ENCODE results near the gene DNM1.
A peak's percentile ranks its signal among the peaks of the same experiment; 100 is the strongest.

The DNM1 gene

DNA sequence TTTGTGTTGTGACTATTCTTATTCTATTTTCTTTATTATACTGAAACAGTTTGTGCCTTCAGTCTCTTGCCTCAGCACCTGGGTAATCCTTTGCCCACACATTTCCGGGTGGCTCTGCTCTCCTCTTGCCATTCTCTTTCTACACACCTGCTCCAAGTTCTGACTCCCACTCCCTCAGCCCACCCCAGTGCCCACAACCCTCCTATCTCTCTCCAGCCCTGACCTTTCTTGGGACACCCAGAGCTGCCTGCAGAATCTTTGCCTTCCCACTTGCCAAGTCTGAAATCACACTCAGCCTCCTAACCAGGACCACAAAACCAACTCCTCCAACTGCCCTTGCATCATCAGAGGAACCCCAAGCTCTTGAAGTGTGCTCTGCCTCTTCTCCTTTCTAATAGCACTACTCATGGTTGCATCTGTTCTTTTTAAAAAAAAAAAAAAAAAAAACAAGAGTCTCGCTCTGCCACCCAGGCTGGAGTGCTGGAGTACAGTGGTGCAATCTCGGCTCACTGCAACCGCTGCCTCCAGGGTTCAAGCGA, 77.0 kb downstream of the DNM1 start:
- POLR2A ChIA-PET = no interaction called here
- CTCF ChIA-PET = interaction anchor here (0.7 kb wide), 1 partner anchor 25 kb away, joined by 3 read pairs; no protein-coding TSS in a partner anchor
- H3K4me1 ChIP-seq (ENCODE audit: control extremely low read depth in 1 of 4, control insufficient read depth in 4 of 4, insufficient read depth in 4 of 4, low read length in 3 of 4) = peaks cover 0 to 14% (median 11%) of the 10 kb centered on the region in 4 experiments
- WGBS (ENCODE audit: insufficient coverage) = 97% methylated on average over 3 of the region's 5 CpGs
- peak in 2 of 3 donors; percentile 23 to 42 for DNase-seq
- peaks cover 0 to under 1% (median 0%) of the 10 kb centered on the region in 4 experiments for H3K36me3 ChIP-seq (ENCODE audit: control insufficient read depth in 4 of 4, insufficient read depth in 4 of 4, low read length in 3 of 4)
- H3K4me3 ChIP-seq (ENCODE audit: control insufficient read depth in 1 of 7, extremely low read depth in 1 of 7, insufficient read depth in 4 of 7, low read depth in 2 of 7, low read length in 6 of 7) = no peak overlapping the region
- H3K27me3 ChIP-seq (replicated peaks in 2 of 5; ENCODE audit: control insufficient read depth in 4 of 5, insufficient read depth in 5 of 5, low read length in 4 of 5) = no peaks in the 10 kb centered on the region
- H3K9me3 ChIP-seq (ENCODE audit: control extremely low read depth in 1 of 5, control insufficient read depth in 4 of 5, insufficient read depth in 2 of 5, low read depth in 1 of 5, low read length in 4 of 5) = no peaks in the 10 kb centered on the region
- peak overlapping the region in 1 of 2 experiments; percentile 49 for H3K27ac ChIP-seq (ENCODE audit: insufficient read depth in 1 of 2, low read depth in 1 of 2, low read length in 2 of 2, poor library complexity in 1 of 2, severe bottlenecking in 2 of 2)

DNA sequence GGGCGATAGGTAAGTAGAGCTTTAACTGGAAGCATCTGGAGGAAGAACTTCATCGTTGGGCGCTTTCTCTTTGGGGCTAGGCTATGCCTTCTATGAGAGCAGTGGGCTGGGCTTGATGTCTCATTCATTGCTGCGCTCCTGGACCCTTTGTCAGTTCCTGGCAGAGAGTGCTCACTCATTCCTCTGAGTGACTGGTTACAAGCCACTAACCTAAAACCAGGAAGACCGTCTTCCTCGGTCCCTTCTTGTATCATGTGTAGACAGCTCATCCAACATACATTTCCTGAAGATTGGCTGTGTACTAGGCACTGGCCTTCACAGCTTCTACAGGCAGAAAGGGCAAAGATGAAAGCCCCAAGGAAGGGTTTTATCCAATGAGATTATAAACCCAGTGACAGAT, 79.3 kb downstream of the DNM1 start:
- Histone ChIP-seq H3K4me3 (ENCODE audit: control insufficient read depth in 1 of 7, extremely low read depth in 1 of 7, insufficient read depth in 4 of 7, low read depth in 2 of 7, low read length in 6 of 7) (no peak overlapping the region), H3K27ac (ENCODE audit: insufficient read depth in 1 of 2, low read depth in 1 of 2, low read length in 2 of 2, poor library complexity in 1 of 2, severe bottlenecking in 2 of 2) (no peak overlapping the region), H3K36me3 (ENCODE audit: control insufficient read depth in 4 of 4, insufficient read depth in 4 of 4, low read length in 3 of 4) (peaks cover 7 to 15% (median 10%) of the 10 kb centered on the region in 4 experiments), H3K4me1 (ENCODE audit: control extremely low read depth in 1 of 4, control insufficient read depth in 4 of 4, insufficient read depth in 4 of 4, low read length in 3 of 4) (peaks cover 0 to 4% (median 0%) of the 10 kb centered on the region in 4 experiments), H3K9me3 (ENCODE audit: control extremely low read depth in 1 of 5, control insufficient read depth in 4 of 5, insufficient read depth in 2 of 5, low read depth in 1 of 5, low read length in 4 of 5) (no peaks in the 10 kb centered on the region), H3K27me3 (replicated peaks in 2 of 5; ENCODE audit: control insufficient read depth in 4 of 5, insufficient read depth in 5 of 5, low read length in 4 of 5) (no peaks in the 10 kb centered on the region)
- POLR2A ChIA-PET = no interaction called here
- CTCF ChIA-PET = no interaction called here
- 88% methylated on average over 6 of the region's 6 CpGs for WGBS (ENCODE audit: insufficient coverage)
- DNase-seq = no peak

DNA sequence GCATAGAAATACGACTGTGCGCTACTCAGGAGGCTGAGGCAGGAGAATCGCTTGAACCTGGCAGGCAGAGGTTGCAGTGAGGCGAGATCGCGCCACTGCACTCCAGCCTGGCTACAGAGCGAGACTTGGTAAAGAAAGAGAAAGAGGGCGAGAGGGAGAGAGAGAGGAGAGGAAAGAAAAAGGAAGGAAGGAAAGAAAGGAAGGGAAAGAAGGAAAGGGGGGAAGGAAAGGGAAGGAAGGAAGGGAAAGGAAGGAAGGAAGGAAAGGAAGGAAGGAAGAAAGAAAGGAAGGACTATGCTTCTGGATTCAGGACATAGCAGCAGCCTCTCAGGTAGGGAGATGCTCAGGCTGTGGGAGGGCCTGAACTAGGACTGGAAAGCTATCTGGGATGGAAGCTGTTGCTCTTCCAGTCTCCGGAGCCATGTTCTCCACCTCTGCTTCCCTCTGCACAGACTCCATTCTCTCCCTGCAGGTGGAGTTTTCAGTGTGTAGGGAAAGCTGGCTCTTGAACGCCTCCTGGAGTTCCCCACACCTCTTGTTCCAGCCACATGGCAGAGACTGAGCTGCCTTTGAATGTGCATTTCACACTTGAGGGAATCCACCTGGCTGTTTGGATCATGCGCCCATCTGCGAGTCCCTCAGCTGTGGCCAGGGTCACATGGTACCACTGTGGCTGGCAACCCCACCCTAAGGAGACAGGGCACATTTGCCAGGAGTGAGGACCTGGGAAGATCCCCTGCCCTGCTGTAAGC, 82.0 kb downstream of the DNM1 start:
- Histone ChIP-seq H3K4me1 (ENCODE audit: control extremely low read depth in 1 of 4, control insufficient read depth in 4 of 4, insufficient read depth in 4 of 4, low read length in 3 of 4) (peaks cover 0 to under 1% (median 0%) of the 10 kb centered on the region in 4 experiments), H3K36me3 (ENCODE audit: control insufficient read depth in 4 of 4, insufficient read depth in 4 of 4, low read length in 3 of 4) (peaks cover 13 to 29% (median 14%) of the 10 kb centered on the region in 4 experiments)
- CTCF ChIA-PET = interaction anchor here (0.9 kb wide), 1 partner anchor 10 kb away, joined by 3 read pairs; no protein-coding TSS in a partner anchor

DNA sequence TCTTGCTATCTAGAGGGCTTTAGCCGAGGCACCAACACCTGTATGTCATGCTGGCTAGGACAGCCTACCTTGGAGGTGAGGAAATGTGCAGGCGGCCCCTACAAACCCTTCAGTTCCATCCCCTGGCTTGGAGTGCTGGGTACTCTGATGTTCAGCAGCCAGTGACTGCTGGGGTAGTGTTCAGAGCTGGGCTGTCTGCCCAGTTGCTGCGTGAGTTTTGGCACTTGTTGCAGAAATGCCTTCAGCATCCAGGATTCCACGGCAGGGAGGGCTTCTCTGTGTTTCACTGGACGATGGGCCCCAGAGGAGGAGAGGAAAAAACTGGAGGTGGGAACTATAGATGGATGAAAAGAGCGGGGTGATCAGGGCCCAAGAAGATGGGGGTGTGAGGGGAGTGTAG, 83.3 kb downstream of the DNM1 start:
- Histone ChIP-seq H3K4me1 (ENCODE audit: control extremely low read depth in 1 of 4, control insufficient read depth in 4 of 4, insufficient read depth in 4 of 4, low read length in 3 of 4) (no peaks in the 10 kb centered on the region), H3K9me3 (ENCODE audit: control extremely low read depth in 1 of 5, control insufficient read depth in 4 of 5, insufficient read depth in 2 of 5, low read depth in 1 of 5, low read length in 4 of 5) (no peaks in the 10 kb centered on the region), H3K36me3 (ENCODE audit: control insufficient read depth in 4 of 4, insufficient read depth in 4 of 4, low read length in 3 of 4) (peaks cover 13 to 29% (median 14%) of the 10 kb centered on the region in 4 experiments), H3K4me3 (ENCODE audit: control insufficient read depth in 1 of 7, extremely low read depth in 1 of 7, insufficient read depth in 4 of 7, low read depth in 2 of 7, low read length in 6 of 7) (no peak overlapping the region), H3K27ac (ENCODE audit: insufficient read depth in 1 of 2, low read depth in 1 of 2, low read length in 2 of 2, poor library complexity in 1 of 2, severe bottlenecking in 2 of 2) (no peak overlapping the region), H3K27me3 (replicated peaks in 2 of 5; ENCODE audit: control insufficient read depth in 4 of 5, insufficient read depth in 5 of 5, low read length in 4 of 5) (no peaks in the 10 kb centered on the region)
- POLR2A ChIA-PET = no interaction called here
- CTCF ChIA-PET = interaction anchor here (1.2 to 1.6 kb wide), 2 partner anchors 10 to 71 kb away, joined by 3 read pairs; no protein-coding TSS in a partner anchor
- no peak for DNase-seq
- WGBS (ENCODE audit: insufficient coverage) = 90% methylated on average over 5 of the region's 6 CpGs

More for the DNA sequence above, 82.0 kb downstream of the DNM1 start:
- H3K4me3 ChIP-seq (ENCODE audit: control insufficient read depth in 1 of 7, extremely low read depth in 1 of 7, insufficient read depth in 4 of 7, low read depth in 2 of 7, low read length in 6 of 7) = no peak overlapping the region
- H3K27ac ChIP-seq (ENCODE audit: insufficient read depth in 1 of 2, low read depth in 1 of 2, low read length in 2 of 2, poor library complexity in 1 of 2, severe bottlenecking in 2 of 2) = no peak overlapping the region
- no peak for DNase-seq
- H3K9me3 ChIP-seq (ENCODE audit: control extremely low read depth in 1 of 5, control insufficient read depth in 4 of 5, insufficient read depth in 2 of 5, low read depth in 1 of 5, low read length in 4 of 5) = no peaks in the 10 kb centered on the region
- H3K27me3 ChIP-seq (replicated peaks in 2 of 5; ENCODE audit: control insufficient read depth in 4 of 5, insufficient read depth in 5 of 5, low read length in 4 of 5) = no peaks in the 10 kb centered on the region
- POLR2A ChIA-PET = no interaction called here
- 93% methylated on average over 10 of the region's 12 CpGs for WGBS (ENCODE audit: insufficient coverage)

DNA sequence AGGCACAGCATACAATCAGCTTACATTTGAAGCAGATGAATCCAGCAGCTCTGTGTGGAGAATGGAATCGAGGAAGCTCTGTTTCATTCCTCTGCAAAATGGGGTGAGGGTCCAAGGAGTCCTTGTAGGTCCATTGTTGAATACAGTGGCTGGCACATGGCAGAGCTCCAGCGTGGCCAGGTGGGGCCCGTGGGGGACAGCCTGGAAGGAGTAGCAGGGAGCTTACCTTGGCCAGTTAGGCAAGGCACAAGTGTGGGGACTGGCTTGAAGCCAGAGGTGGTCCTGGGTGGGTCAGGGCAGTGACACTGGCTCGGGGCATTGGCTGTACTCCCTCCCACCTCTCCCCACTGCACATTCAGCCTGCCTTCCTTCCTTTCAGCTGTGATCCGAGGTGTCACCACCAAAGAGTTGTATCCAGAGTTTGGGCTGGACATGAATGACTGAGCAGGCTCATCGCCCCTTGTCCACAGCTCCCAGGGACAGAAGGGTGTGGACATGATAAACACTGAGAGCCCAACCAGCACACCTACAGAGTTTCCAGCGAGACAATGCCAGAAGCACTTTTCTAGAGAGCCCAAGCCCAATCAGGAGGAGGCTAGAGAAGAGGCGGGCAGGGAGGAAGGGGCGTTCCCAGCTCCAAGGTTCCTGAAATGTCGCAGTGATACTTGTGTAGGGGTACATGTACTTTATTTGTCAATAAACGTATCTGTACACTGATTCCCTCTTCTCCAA, 85.3 kb downstream of the DNM1 start:
- CTCF ChIA-PET = interaction anchor here (0.9 to 1.8 kb wide), 4 partner anchors 18 to 98 kb away, joined by 3 to 6 read pairs (median 5); no protein-coding TSS in a partner anchor
- 100% methylated on average over 5 of the region's 11 CpGs for WGBS (ENCODE audit: insufficient coverage)

DNA sequence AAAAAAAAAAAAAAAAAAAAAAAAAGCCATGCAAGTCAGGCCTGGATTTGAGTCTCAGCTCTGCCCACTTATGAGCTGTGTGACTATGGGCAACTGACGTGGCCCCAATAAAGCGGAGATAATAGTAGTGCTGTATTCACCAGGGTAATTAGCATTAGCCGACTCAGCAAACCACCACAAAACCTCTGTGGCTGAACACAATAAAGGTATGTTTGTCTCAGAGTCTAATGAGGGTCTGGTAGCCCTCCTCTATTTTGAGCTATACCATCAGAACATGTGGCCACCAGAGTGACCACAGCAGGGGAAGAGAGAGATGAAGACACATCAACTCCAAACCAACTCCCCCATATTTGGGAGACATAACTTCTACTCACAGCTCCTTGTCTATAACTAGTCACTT, 88.8 kb downstream of the DNM1 start:
- Histone ChIP-seq H3K4me3 (ENCODE audit: control insufficient read depth in 1 of 7, extremely low read depth in 1 of 7, insufficient read depth in 4 of 7, low read depth in 2 of 7, low read length in 6 of 7) (no peak overlapping the region), H3K9me3 (ENCODE audit: control extremely low read depth in 1 of 5, control insufficient read depth in 4 of 5, insufficient read depth in 2 of 5, low read depth in 1 of 5, low read length in 4 of 5) (no peaks in the 10 kb centered on the region), H3K36me3 (ENCODE audit: control insufficient read depth in 4 of 4, insufficient read depth in 4 of 4, low read length in 3 of 4) (peaks cover 3 to 14% (median 5%) of the 10 kb centered on the region in 4 experiments), H3K27me3 (replicated peaks in 2 of 5; ENCODE audit: control insufficient read depth in 4 of 5, insufficient read depth in 5 of 5, low read length in 4 of 5) (no peaks in the 10 kb centered on the region), H3K27ac (ENCODE audit: insufficient read depth in 1 of 2, low read depth in 1 of 2, low read length in 2 of 2, poor library complexity in 1 of 2, severe bottlenecking in 2 of 2) (no peak overlapping the region), H3K4me1 (ENCODE audit: control extremely low read depth in 1 of 4, control insufficient read depth in 4 of 4, insufficient read depth in 4 of 4, low read length in 3 of 4) (peaks cover 0 to 6% (median 0%) of the 10 kb centered on the region in 4 experiments)
- DNase-seq = no peak
- 94% methylated on average over 2 of the region's 3 CpGs for WGBS (ENCODE audit: insufficient coverage)
- POLR2A ChIA-PET = no interaction called here
- CTCF ChIA-PET = no interaction called here

More for the DNA sequence above, 85.3 kb downstream of the DNM1 start:
- Histone ChIP-seq H3K36me3 (ENCODE audit: control insufficient read depth in 4 of 4, insufficient read depth in 4 of 4, low read length in 3 of 4) (peaks cover 13 to 29% (median 14%) of the 10 kb centered on the region in 4 experiments), H3K9me3 (ENCODE audit: control extremely low read depth in 1 of 5, control insufficient read depth in 4 of 5, insufficient read depth in 2 of 5, low read depth in 1 of 5, low read length in 4 of 5) (no peaks in the 10 kb centered on the region), H3K27ac (ENCODE audit: insufficient read depth in 1 of 2, low read depth in 1 of 2, low read length in 2 of 2, poor library complexity in 1 of 2, severe bottlenecking in 2 of 2) (no peak overlapping the region), H3K27me3 (replicated peaks in 2 of 5; ENCODE audit: control insufficient read depth in 4 of 5, insufficient read depth in 5 of 5, low read length in 4 of 5) (no peaks in the 10 kb centered on the region), H3K4me3 (ENCODE audit: control insufficient read depth in 1 of 7, extremely low read depth in 1 of 7, insufficient read depth in 4 of 7, low read depth in 2 of 7, low read length in 6 of 7) (no peak overlapping the region), H3K4me1 (ENCODE audit: control extremely low read depth in 1 of 4, control insufficient read depth in 4 of 4, insufficient read depth in 4 of 4, low read length in 3 of 4) (no peaks in the 10 kb centered on the region)
- POLR2A ChIA-PET = interaction anchor here (1.3 kb wide), 1 partner anchor 13 kb away, joined by 4 read pairs; the partner anchor contains the start of genes GOLGA2 and SWI5
- no peak for DNase-seq
